Activated T-helper 9 cell treated with anti-CD3 and anti-CD28 coated beads, Interleukin-2, amount 50 U/mL, for 16 hours (primary cell): Measurements from ENCODE around the gene IL20RB.
"Not testable (repeated sequence)": the region's sequence is repeated elsewhere in the genome, so short reads cannot be mapped to it uniquely, and the experiment has no call there.

Experiments used
- DNase-seq: peaks from one replicate; pipeline ENCODE4 v3.0.0-alpha.2; 2020; ENCODE audit warnings: low read depth

IL20RB gene

GRCh38 chr3:136946978-136947377 lies 10.8 kb upstream of the IL20RB start:
- DNase-seq, result no peak

GRCh38 chr3:136947477-136947876 lies 10.3 kb upstream of the IL20RB start:
- DNase-seq, result no peak

GRCh38 chr3:136949146-136949545 lies 8.6 kb upstream of the IL20RB start:
- no peak for DNase-seq

GRCh38 chr3:136949708-136950107 lies 8.1 kb upstream of the IL20RB start:
- no peak for DNase-seq

DNA sequence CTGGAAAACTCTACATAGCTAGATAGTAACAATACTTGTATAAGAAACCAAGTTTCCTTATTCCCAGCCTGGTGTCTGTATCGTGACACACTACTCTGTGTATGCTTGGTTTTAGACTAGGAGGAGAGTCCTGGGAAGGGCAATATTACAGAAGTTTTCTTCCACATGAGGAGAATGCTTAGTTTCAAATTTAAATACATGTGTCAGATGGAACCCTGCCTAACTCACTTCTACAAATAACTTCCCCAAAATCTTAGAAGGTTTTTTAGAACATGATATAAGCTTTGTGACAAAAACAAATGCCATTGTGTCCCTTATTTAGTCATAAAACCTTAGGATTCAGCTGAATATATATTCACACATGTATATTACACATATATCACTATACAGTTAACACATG lies 7.2 kb upstream of the IL20RB start:
- DNase-seq, result no peak

DNA sequence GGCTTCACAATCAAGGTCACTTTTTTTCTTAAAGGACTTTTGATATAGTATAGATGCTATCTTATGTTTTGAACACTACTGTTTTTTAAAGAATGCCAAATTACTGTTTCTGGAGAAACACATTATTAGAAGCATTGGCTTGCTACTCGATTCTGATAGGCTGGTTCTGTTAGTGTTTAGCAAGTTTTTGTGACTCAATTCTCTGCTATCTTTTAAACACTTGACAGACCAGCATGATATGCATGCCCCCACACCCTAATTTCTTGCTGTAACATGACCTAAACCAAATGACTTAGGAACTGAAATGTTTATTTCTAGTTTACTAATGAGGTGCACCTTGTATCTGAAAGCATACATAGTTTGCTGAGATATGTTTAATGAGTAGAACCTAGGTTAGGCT lies 5.5 kb upstream of the IL20RB start:
- DNase-seq, result no peak

DNA sequence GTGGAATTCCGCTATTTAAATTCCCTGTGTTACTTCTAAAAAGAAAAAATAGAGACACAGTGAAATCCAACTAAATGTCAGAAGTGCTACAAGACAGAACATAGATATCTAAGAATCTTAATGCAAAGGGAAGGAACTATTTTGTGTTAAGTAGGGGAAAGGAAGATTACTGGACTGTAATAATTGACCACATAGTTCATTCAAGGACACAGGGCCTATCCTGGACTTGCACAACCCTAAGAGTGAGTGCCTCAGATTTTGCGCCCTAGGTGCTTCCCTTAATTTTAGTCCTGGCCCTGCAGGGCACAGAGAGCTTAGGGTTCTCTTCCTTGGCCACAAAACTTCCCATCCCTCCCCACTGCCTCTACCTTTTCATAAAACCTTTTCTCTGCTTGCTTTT lies 3.5 kb upstream of the IL20RB start:
- no peak for DNase-seq

- no peak for DNase-seq
These were observed 2.6 kb upstream of the IL20RB start for GRCh38 chr3:136954980-136955780.

- no peak for DNase-seq
These were observed 2.0 kb upstream of the IL20RB start for GRCh38 chr3:136955813-136956212.

- no peak for DNase-seq
These were observed 812 bp upstream of the IL20RB start for GRCh38 chr3:136956971-136957370.

GRCh38 chr3:136958939-136959338 lies 1.2 kb downstream of the IL20RB start:
- DNase-seq, result no peak

DNA sequence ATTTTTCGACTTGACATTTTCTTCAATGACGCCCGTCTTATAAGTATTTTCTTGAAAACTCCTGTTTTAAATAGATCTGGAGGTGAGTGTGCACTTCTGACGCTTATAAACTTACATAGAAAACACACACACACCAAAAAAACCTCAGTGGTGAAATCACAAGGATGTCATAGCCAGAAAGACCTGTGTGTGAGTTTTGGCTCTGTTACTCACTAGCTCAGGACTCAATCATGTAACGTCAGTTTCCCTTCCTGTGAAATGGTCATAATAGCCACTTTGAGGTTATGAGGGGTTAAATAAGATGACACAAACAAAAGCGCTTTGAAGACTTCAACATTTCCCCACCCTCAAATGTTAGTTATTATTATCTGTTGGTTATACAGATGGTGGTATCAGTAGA lies 1.8 kb downstream of the IL20RB start:
- no peak for DNase-seq

- DNase-seq, result no peak
These were observed 3.4 kb downstream of the IL20RB start for GRCh38 chr3:136960838-136961836.

DNA sequence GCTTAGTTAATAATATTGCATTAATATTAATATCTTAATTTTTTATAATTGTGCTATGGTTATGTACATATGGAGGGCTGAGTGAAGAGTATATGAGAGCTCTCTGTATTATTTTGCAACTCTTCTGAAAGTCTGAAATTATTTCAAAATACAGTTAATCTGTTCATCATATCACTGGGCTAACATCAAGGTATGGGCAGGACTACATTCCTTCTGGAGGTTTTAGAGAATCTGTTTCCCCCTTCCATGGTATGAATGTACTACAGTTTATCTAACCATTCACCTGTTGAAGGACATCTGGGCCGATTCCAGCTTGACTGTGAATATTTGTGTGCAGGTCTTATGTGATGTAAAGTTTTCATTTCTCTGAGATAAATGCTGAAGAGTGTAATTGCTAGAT lies 5.1 kb downstream of the IL20RB start:
- DNase-seq, result no peak

GRCh38 chr3:136969539-136969938 lies 11.8 kb downstream of the IL20RB start:
- DNase-seq, result not testable (repeated sequence)

DNA sequence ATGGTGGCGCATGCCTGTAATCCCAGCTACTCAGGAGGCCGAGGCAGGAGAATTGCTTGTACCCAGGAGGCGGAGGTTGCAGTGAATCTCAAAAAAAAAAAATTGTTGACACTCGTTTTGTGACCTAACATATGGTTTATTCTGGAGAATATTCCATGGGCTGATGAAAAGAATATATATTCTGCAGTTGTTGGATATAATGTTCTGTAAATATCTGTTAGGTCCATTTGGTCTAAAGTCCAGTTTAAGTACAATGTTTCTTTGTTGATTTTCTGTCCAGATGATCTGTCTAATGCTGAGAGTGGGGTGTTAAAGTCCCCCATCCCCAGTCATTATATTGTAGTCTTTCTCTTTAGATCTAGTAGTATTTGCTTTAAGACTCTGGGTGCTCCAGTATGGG lies 15.6 kb downstream of the IL20RB start:
- DNase-seq, result no peak

GRCh38 chr3:136974670-136975069 lies 16.9 kb downstream of the IL20RB start:
- DNase-seq, result no peak

GRCh38 chr3:136979204-136979603 lies 21.4 kb downstream of the IL20RB start:
- no peak for DNase-seq

DNA sequence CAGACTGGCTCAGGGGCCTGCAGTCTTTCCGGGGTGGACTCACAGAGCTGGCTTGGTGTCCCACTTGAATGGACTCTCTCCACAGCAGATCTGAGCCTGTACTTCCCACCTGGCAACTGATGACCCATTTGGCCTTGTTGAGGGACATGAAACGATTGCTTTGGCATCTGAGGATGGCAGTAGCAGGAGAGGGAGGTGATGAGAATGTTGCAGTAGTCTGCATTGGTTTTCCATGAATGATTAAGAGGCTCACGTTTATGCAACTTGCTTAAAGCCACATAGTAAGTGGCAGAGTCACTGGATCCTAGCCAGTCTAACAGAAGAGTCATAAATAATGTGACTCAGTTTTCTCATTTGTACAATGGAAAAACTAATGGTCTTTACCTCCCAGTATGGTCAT lies 21.9 kb downstream of the IL20RB start:
- no peak for DNase-seq

DNA sequence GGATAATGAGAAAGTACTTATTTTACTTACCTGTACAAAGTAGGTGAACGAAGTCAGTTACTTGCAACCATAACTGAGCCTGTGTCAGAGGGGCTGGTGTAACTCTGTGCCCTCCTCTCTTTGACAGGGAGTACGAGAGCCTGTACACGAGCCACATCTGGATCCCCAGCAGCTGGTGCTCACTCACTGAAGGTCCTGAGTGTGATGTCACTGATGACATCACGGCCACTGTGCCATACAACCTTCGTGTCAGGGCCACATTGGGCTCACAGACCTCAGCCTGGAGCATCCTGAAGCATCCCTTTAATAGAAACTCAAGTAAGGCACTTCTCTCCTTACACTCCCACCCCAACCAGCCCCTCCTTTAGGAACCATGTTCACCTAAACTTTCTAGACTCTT lies 24.2 kb downstream of the IL20RB start:
- DNase-seq, result no peak

DNA sequence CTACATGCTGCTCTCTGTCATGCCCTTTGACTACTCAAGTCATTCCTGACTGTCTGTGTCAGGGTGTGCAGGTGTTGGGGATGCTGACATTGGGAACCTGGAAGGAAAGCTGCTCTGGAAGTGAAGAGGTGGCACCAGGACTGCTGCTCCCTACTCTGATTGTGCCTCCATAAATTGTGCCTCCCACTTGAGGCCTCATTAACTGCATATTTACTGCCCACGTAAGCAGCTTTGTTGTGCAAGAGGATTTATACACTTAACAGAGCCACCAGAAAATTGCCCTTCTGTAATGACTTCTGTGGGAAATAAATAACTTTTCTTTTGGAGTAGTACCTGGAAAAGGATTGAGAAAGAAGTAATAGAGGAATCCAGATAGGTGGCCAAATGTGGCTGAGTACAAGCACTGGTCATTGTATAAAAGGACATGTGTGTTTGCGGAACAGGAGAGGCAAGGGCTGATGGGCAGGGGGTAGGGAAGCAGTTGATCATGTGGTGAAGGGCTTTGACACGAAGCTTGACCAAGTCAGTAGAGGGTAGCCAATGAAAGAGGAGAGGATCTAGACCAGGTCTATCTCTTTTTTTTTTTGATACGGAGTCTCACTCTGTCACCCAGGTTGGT lies 24.8 kb downstream of the IL20RB start:
- DNase-seq, result no peak

- DNase-seq, result no peak
These were observed 27.1 kb downstream of the IL20RB start for GRCh38 chr3:136984837-136985236.
